Dedifferentiated amniotic fluid mesenchymal stem cell (primary cell): ENCODE data around the gene IL22RA2.
A peak's percentile ranks its signal among the peaks of the same experiment; 100 is the strongest.
"Not testable (repeated sequence)": the region's sequence is repeated elsewhere in the genome, so short reads cannot be mapped to it uniquely, and the experiment has no call there.

Source experiments
- DNase-seq: peaks from one replicate; pipeline ENCODE4 v3.0.0-alpha.2; 2016; ENCODE audit errors: extremely low spot score

The IL22RA2 gene

GRCh38 chr6:137126875-137127485 is 46.5 kb downstream of the IL22RA2 start:
- DNase-seq = no peak

- no peak for DNase-seq
These were observed 50.4 kb downstream of the IL22RA2 start for GRCh38 chr6:137123078-137123477.

GRCh38 chr6:137122612-137123011 is 50.8 kb downstream of the IL22RA2 start:
- DNase-seq = no peak

- DNase-seq = no peak
These were observed 51.9 kb downstream of the IL22RA2 start for GRCh38 chr6:137121401-137121997.

- DNase-seq = no peak
These were observed 52.7 kb downstream of the IL22RA2 start for GRCh38 chr6:137120748-137121147.

- no peak for DNase-seq
These were observed 54.0 kb downstream of the IL22RA2 start for GRCh38 chr6:137119196-137120104.

- DNase-seq = no peak
These were observed 55.9 kb downstream of the IL22RA2 start for GRCh38 chr6:137117581-137117980.

- DNase-seq = no peak
These were observed 56.6 kb downstream of the IL22RA2 start for GRCh38 chr6:137116807-137117206.

- no peak for DNase-seq
These were observed 57.8 kb downstream of the IL22RA2 start for GRCh38 chr6:137115658-137116057.

- peak; percentile 37 for DNase-seq
These were observed 61.4 kb downstream of the IL22RA2 start for GRCh38 chr6:137112067-137112355.

- no peak for DNase-seq
These were observed 62.0 kb downstream of the IL22RA2 start for GRCh38 chr6:137111296-137112066.

GRCh38 chr6:137107767-137108105 is 65.7 kb downstream of the IL22RA2 start:
- no peak for DNase-seq

- not testable (repeated sequence) for DNase-seq
These were observed 66.2 kb downstream of the IL22RA2 start for GRCh38 chr6:137107047-137107766.

GRCh38 chr6:137106183-137106582 is 67.3 kb downstream of the IL22RA2 start:
- DNase-seq = no peak

GRCh38 chr6:137105375-137105774 is 68.1 kb downstream of the IL22RA2 start:
- DNase-seq = no peak

GRCh38 chr6:137104926-137105325 is 68.5 kb downstream of the IL22RA2 start:
- DNase-seq = no peak

GRCh38 chr6:137102851-137103492 is 70.5 kb downstream of the IL22RA2 start:
- no peak for DNase-seq

GRCh38 chr6:137102050-137102848 is 71.2 kb downstream of the IL22RA2 start:
- DNase-seq = no peak

GRCh38 chr6:137099689-137100403 is 73.6 kb downstream of the IL22RA2 start:
- no peak for DNase-seq

- DNase-seq = no peak
These were observed 75.9 kb downstream of the IL22RA2 start for GRCh38 chr6:137097526-137097925.
